Lower leg skin (tissue), 4 donors: ENCODE measurements around the gene CACHD1. TPM values are rescaled to one million over a fixed set of nuclear protein-coding genes. Genes with fewer than 3 reads are reported as not detected.

ENCODE experiments used
- DNase-seq, 2 donors: peaks; one replicate each; pipeline ENCODE4 v3.0.0-alpha.2; 2019; ENCODE audit warnings: low spot score in 2 of 2
- H3K4me3 ChIP-seq: fragments of 200-600 bp; sonication (generic); 2 replicates; pipeline ENCODE4 v1.5.1; 2017; ENCODE audit warnings: mild to moderate bottlenecking, low read depth; ENCODE audit not compliant: poor library complexity, severe bottlenecking
- POLR2A ChIP-seq, 2 donors: fragments of 450-650 bp; IDR thresholded peaks; one replicate each; pipeline ENCODE4 v1.6.1; 2016 to 2017; ENCODE audit warnings: antibody characterized with exemption in 2 of 2, mild to moderate bottlenecking in 1 of 2, moderate library complexity in 1 of 2
- WGBS, 2 donors: methylation state at CpG; one replicate each; pipeline ENCODE4 v1.1.5; 2018; 5-methylcytosine and 5-hydroxymethylcytosine counted together
- intact Hi-C: fragments of 100-400 bp; cut with DNase I; formaldehyde crosslinking; loops from one replicate; pipeline ENCODE4 v1.15.0; 2023; ENCODE audit warnings: low total_unique reads
- total RNA-seq, 4 donors: library from RNA; depleted of rRNA; stranded (reverse); fragments of >200 nt; gene quantifications; one replicate each; pipeline ENCODE4 v1.1.0, GENCODE V29; 2016
- TF ChIP-seq, protein P1 (sequence below), 3 donors: fragments of 450-650 bp; IDR thresholded peaks; one replicate each; pipeline ENCODE4 v1.5.1; 2016; ENCODE audit warnings: antibody characterized with exemption in 3 of 3, mild to moderate bottlenecking in 3 of 3, moderate library complexity in 2 of 3

Gene CACHD1
- total RNA-seq, 4 donors from 2014 or later: 7.3 to 17.1 (median 10.9) TPM

GRCh38 chr1:64578270-64578973 lies 108.5 kb downstream of the CACHD1 start:
- intact Hi-C loops: no loop called here
- H3K4me3 ChIP-seq: no peak overlapping the region
- WGBS, 2 donors: 65 to 73% methylated on average over 3 of the region's 3 CpGs
- TF ChIP-seq, protein P1, sequence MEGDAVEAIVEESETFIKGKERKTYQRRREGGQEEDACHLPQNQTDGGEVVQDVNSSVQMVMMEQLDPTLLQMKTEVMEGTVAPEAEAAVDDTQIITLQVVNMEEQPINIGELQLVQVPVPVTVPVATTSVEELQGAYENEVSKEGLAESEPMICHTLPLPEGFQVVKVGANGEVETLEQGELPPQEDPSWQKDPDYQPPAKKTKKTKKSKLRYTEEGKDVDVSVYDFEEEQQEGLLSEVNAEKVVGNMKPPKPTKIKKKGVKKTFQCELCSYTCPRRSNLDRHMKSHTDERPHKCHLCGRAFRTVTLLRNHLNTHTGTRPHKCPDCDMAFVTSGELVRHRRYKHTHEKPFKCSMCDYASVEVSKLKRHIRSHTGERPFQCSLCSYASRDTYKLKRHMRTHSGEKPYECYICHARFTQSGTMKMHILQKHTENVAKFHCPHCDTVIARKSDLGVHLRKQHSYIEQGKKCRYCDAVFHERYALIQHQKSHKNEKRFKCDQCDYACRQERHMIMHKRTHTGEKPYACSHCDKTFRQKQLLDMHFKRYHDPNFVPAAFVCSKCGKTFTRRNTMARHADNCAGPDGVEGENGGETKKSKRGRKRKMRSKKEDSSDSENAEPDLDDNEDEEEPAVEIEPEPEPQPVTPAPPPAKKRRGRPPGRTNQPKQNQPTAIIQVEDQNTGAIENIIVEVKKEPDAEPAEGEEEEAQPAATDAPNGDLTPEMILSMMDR (IDR thresholded peaks at IDR 0.05): no peak
- TF ChIP-seq POLR2A (IDR thresholded peaks at IDR 0.05): no peak
- no peak for DNase-seq

DNA sequence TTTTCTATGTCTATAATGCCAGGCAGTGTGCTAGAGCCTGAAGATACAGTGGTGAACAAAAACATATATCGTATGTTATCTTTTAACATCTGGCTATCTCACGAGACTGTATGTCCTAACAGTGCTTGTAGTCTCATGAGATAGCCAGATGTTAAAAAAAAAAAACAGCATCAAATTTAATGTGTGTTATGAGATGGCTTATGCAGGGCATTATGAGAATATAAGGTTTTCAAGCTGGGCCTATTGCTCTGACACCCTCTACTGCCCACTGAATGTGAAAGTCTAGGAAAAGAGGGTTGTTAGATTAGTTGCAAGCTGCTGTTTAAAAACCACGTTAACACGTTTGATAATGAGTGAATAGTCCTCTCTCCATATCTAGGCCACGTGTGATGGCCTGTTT lies 109.8 kb downstream of the CACHD1 start:
- no peak for DNase-seq
- 81 to 83% methylated on average over 5 of the region's 5 CpGs for WGBS, 2 donors
- TF ChIP-seq, protein P1 (IDR thresholded peaks at IDR 0.05): no peak
- TF ChIP-seq POLR2A (IDR thresholded peaks at IDR 0.05): no peak
- intact Hi-C loops: no loop called here
- no peak overlapping the region for H3K4me3 ChIP-seq

DNA sequence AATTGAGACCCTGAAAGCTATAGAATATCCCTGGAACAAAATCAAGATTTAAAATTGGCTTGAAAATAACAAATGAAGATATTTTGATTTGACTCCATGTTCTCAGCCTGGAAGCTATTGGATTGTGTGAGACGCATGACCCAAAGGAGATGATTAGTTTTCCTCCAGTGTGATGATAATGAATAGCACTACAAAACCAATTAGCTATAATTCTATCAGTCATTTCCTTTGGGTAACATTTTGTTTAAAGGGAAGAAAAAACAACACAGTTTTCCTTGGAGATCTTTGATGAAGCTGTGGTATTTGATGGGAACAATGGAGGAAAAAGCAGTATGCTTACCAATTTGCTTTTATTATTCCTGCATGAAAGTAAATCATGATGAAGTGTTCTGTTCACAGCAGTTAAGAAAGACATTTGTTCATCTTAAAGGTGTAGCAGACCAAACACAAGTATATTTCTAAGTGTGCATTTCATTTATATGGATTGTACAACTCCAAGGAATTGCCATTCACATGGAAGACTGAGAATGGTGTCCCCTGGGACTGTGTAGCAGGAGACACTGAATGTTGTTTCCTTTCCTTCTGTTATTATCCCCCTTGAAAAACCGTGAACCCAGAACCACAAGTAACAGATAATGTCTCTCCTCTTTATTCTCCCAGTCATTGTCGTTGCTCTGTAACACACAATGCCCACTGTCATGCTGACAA lies 111.4 kb downstream of the CACHD1 start:
- intact Hi-C loops: no loop called here
- no peak for DNase-seq
- TF ChIP-seq, protein P1 (IDR thresholded peaks at IDR 0.05): no peak
- no peak for TF ChIP-seq POLR2A (IDR thresholded peaks at IDR 0.05)
- no peak overlapping the region for H3K4me3 ChIP-seq
- 67 to 77% methylated on average over 3 of the region's 3 CpGs for WGBS, 2 donors

GRCh38 chr1:64581843-64582185 lies 111.9 kb downstream of the CACHD1 start:
- TF ChIP-seq, protein P1 (IDR thresholded peaks at IDR 0.05): no peak
- no peak for TF ChIP-seq POLR2A (IDR thresholded peaks at IDR 0.05)
- WGBS, 2 donors: 70 to 72% methylated on average over 4 of the region's 4 CpGs
- H3K4me3 ChIP-seq: no peak overlapping the region
- intact Hi-C loops: no loop called here
- no peak for DNase-seq

GRCh38 chr1:64584479-64584878 lies 114.5 kb downstream of the CACHD1 start:
- TF ChIP-seq, protein P1 (IDR thresholded peaks at IDR 0.05): no peak
- no peak for TF ChIP-seq POLR2A (IDR thresholded peaks at IDR 0.05)
- no peak overlapping the region for H3K4me3 ChIP-seq
- intact Hi-C loops: no loop called here
- 86 to 88% methylated on average over 1 of the region's 1 CpG for WGBS, 2 donors
- DNase-seq: no peak
